GM18508 (cell line): ENCODE data around the gene MOCS1.

Experiments used
- ATAC-seq: cut with Tn5 transposase; IDR thresholded peaks from one replicate; pipeline ENCODE4 v1.9.1; 2021; ENCODE audit warnings: moderate number of reproducible peaks; ENCODE audit not compliant: insufficient read depth, unreplicated experiment

MOCS1 gene

GRCh38 chr6:39925931-39926290 is 8.4 kb downstream of the MOCS1 start:
- no peak for ATAC-seq

GRCh38 chr6:39925191-39925930 is 8.9 kb downstream of the MOCS1 start:
- no peak for ATAC-seq

- no peak for ATAC-seq
These were observed 10.0 kb downstream of the MOCS1 start for GRCh38 chr6:39924283-39924682.

GRCh38 chr6:39923861-39924260 is 10.4 kb downstream of the MOCS1 start:
- no peak for ATAC-seq

- no peak for ATAC-seq
These were observed 10.9 kb downstream of the MOCS1 start for GRCh38 chr6:39923394-39923793.

- no peak for ATAC-seq
These were observed 11.4 kb downstream of the MOCS1 start for GRCh38 chr6:39922821-39923220.

GRCh38 chr6:39920157-39920556 is 14.1 kb downstream of the MOCS1 start:
- no peak for ATAC-seq

GRCh38 chr6:39918831-39919230 is 15.4 kb downstream of the MOCS1 start:
- no peak for ATAC-seq

- ATAC-seq: no peak
These were observed 16.3 kb downstream of the MOCS1 start for GRCh38 chr6:39917981-39918380.

GRCh38 chr6:39917329-39917728 is 16.9 kb downstream of the MOCS1 start:
- no peak for ATAC-seq

- ATAC-seq: no peak
These were observed 18.4 kb downstream of the MOCS1 start for GRCh38 chr6:39915866-39916265.

- ATAC-seq: no peak
These were observed 20.0 kb downstream of the MOCS1 start for GRCh38 chr6:39914239-39914638.

- ATAC-seq: no peak
These were observed 20.8 kb downstream of the MOCS1 start for GRCh38 chr6:39913391-39913916.

GRCh38 chr6:39912446-39912845 is 21.8 kb downstream of the MOCS1 start:
- no peak for ATAC-seq

GRCh38 chr6:39911513-39912125 is 22.6 kb downstream of the MOCS1 start:
- ATAC-seq: no peak

- no peak for ATAC-seq
These were observed 23.5 kb downstream of the MOCS1 start for GRCh38 chr6:39910744-39911143.

GRCh38 chr6:39910164-39910563 is 24.1 kb downstream of the MOCS1 start:
- ATAC-seq: no peak

- ATAC-seq: no peak
These were observed 24.6 kb downstream of the MOCS1 start for GRCh38 chr6:39909701-39910100.

- no peak for ATAC-seq
These were observed 25.3 kb downstream of the MOCS1 start for GRCh38 chr6:39908838-39909583.

- ATAC-seq: no peak
These were observed 26.2 kb downstream of the MOCS1 start for GRCh38 chr6:39907871-39908575.

GRCh38 chr6:39906318-39906761 is 27.9 kb downstream of the MOCS1 start:
- no peak for ATAC-seq
